GM18511 (cell line): ENCODE data around the gene DDR1.
"Not testable (repeated sequence)": the region's sequence is repeated elsewhere in the genome, so short reads cannot be mapped to it uniquely, and the experiment has no call there.

Experiments
- ATAC-seq: cut with Tn5 transposase; IDR thresholded peaks from one replicate; pipeline ENCODE4 v1.9.1; 2021; ENCODE audit warnings: mild to moderate bottlenecking, moderate library complexity; ENCODE audit not compliant: unreplicated experiment

DDR1 gene

GRCh38 chr6:30852459-30852858, 31.9 kb upstream of the DDR1 start:
- not testable (repeated sequence) for ATAC-seq

DNA sequence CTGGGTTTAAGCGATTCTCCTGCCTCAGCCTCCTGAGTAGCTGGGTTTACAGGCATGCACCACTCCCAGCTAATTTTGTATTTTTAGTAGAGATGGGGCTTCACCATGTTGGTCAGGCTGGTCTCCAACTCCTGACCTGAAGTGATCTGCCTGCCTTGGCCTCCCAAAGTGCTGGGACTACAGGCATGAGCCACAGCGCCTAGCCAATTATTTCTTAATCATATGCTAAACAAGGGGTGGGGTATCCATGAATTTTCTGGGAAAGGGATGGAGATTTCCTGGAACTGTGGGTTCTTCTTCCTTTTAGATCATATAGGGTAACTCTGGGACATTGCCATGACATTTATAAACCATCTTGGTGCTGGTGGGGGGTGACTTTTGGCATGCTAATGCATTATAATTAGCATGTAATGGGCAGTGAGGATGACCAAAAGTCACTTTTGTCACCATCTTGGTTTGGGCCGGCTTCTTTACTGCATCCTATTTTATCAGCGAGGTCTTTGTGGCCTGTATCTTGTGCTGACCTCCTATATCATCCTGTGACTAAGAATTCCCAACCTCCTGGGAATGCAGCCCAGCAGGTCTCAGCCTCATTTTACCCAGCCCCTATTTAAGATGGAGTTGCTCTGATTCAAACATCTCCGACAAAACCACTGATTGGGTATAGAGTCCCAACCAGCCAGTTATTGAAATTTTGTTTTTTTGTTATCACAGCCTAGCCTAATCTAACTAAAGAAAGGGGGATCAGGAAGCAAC, 29.9 kb upstream of the DDR1 start:
- no peak for ATAC-seq

GRCh38 chr6:30855429-30856075, 28.8 kb upstream of the DDR1 start:
- ATAC-seq: no peak

DNA sequence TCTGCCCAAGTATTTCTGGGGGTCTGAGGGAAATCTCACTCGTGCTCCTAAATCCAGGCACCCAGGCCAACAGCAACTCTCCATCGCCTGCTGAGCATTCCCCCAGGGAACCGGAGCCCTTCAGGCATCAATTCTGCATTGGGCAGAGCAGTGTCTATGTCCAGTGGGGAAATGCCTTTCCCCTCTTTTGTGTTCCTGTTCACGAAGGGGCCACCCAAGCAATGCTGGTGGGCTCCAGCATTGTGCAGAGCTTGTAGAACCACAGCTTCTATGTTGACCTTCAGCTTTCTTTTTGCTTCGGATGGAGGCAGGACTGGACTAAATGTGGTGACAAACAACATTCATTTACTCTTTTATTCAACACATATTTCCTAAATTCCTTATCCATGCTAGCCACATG, 27.2 kb upstream of the DDR1 start:
- no peak for ATAC-seq

DNA sequence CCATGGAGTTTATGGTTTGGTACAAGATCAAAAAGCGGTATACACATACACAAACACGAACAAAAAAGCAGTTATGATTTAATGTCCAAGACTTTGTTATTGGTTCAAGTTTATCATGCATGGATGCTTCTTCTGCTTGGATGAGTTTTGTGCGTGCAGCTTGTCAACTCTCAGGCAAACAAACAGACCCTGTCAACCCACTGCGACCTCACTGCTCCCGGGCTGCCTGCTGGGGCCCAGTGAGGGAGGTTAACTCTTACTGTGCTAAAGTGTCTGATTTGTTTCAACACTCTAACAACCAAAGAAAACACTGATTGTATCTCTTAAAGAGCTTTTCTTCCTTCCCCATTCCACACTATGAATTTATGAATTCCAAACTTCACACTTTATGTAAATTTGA, 26.8 kb upstream of the DDR1 start:
- ATAC-seq: no peak

DNA sequence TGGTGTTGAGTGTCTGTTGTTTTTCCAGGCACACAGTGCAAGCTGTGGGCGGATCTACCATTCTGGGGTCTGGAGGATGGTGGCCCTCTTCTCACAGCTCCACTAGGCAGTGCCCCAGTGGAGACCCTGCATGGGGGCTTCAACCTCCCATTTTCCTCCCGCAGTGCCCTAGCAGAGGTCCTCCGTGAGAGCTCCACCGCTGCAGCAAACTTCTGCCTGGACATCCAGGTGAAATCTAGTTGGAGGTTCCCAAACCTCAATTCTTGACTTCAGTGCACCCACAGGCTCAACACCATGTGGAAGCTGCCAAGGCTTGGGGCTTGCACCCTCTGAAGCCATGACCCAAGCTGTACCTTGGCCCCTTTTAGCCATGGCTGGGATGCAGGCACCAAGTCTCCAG, 24.6 kb upstream of the DDR1 start:
- not testable (repeated sequence) for ATAC-seq

DNA sequence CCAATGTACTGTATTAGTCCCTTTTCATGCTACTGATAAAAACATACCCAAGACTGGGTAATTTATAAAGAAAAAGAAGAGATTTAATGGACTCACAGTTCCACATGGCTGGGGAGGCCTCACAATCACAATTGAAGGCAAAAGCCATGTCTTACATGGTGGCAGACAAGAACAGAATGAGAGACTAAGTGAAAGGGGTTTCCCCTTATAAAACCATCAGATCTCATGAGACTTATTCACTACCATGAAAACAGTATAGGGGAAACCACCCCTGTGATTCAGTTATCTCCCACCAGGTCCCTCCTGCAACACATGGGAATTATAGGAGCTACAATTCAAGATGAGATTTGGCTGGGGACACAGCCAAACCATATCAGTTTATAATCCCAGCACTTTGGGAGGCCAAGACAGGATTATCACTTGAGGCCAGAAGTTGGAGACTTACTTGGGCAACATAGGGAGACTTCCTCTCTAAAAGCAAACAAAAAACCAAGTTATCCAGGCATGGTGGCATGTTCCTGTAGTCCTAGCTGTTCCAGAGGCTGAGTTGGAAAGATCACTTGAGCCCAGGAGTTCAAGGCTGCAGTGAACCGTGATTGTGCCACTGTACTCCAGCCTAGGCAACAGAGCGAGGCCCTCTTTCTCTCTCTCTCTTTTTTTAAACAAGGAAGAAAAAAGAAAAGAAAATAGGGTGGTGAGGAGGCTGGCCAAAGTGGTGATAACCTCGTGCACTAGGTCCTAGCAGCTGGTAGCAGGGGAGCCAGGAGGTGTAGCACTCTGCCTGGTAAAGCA, 22.9 kb upstream of the DDR1 start:
- ATAC-seq: no peak

DNA sequence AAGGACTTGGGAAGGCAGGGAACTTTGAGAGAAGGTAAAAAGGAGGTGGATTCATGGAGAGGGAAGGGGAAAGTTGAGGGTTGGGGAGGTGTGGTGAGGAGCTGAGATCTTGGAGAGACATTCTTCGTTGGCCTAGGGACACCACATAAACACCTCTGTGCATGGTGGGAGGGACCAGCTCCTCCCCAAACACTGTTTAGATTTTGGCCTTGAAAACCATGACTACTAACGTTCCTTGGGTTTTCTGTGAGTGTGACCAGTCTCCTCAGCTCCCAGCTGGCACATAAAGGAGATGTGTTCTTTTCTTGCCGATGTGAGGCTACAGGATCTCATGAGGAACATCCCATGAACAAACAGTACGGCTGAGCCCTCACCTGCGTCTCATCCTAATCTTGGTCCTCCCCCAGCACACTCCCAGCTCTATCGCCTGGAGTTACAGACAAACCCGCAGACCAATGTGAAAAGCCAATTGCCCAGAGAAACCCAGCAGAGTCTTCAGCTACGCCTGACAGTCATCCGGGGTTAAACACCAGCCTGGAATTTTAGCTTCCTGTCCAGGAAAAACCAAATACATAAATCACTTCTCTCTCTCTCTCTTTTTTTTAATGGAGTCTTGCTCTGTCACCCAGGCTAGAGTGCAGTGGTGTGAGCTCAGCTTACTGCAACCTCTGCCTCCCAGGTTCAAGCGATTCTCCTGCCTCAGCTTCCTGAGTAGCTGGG, 22.0 kb upstream of the DDR1 start:
- no peak for ATAC-seq

- no peak for ATAC-seq
Measured at GRCh38 chr6:30864325-30864724, 20.0 kb upstream of the DDR1 start.

DNA sequence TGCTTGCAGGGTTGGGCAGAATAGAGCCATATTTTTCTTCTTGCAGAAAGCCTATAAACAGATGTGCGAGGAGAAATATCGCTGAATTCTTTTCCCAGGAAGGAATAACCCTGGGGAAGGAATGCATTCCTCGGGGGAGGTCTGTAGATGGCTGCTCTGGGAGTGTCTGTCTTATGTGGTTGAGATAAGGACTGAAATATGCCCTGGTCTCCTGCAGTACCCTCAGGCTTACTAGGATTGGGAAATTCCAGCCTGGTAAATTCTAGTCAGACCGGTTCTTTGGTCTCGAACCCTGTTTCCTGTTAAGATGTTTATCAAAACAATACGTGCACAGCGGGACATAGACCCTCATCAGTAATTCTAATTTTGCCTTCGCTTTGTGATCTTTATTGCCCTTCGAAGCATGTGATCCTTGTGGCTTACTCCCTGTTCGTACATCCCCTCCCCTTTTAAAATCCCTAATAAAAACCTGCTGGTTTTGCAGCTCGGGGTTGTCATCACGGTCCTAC, 15.0 kb upstream of the DDR1 start:
- ATAC-seq: not testable (repeated sequence)

DNA sequence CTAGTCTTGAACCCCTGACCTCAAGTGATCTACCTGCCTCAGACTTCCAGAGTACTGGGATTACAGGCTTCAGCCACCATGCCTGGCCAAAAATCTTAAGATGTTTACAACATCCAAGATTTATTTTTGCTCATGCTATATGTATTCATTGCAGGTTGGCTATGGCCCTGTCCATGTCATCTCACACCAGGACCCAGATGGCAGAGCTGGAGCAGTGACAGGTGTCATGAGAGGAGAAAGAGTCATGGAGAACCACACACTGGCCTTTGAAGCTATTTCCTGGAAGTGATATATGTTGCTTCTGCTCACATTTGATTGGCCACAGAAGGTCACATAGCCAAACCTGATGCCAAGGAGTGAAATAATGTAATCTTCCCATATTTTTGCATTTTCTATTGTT, 13.8 kb upstream of the DDR1 start:
- no peak for ATAC-seq

- no peak for ATAC-seq
Measured at GRCh38 chr6:30871592-30872183, 12.6 kb upstream of the DDR1 start.

GRCh38 chr6:30873137-30873640, 11.1 kb upstream of the DDR1 start:
- ATAC-seq: no peak

DNA sequence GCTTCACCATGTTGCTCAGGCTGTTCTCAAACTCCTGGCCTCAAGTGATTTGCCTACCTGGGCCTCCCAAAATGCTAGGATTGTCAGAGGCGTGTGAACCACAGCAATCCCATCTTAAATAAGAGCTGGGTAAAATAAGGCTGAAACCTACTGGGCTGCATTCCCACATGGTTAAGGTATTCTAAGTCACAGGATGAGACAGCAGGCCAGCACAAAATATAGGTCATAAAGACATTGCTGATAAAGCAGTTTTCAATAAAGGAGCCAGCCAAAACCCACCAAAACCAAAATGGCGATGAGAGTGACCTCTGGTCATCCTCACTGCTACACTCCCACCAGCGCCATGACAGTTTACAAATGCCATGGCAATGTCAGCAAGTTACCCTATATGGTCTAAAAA, 10.5 kb upstream of the DDR1 start:
- not testable (repeated sequence) for ATAC-seq

DNA sequence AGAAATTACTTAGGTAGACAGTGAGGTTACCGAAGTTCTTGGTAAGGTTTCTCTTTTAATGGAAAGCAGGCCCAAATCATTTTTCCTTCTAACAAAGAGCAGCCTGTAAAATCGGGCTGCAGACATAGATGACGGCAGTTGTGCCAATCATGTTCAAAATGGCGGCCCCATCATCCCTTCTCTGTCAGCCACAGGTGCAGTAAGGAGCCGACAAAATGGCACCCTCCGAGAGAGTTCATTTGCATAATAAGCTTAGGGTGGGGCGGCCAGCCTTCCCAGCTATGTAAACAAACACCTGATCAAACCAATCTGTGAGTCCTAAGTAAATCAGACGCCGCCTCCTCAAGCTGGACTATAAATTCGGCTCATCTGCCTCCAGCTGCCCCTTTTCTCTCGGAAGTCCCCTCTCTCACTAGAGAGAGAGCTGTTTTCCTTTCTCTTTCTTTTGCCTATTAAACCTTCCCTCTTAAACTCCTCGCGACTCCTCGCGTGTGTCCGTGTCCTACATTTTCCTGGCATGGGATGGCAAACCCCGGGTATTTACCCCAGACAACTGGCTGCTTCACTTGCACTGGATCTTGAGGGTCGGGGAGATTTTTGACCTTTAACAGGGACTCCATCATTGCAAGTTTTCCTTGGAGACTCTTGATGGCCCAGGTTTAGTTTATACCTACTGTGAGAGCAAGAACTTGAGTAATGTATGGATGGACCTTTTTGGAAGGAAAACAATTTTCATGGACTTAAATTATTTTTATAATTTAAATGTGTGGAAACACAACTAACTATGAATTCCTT, 8.9 kb upstream of the DDR1 start:
- ATAC-seq: no peak

DNA sequence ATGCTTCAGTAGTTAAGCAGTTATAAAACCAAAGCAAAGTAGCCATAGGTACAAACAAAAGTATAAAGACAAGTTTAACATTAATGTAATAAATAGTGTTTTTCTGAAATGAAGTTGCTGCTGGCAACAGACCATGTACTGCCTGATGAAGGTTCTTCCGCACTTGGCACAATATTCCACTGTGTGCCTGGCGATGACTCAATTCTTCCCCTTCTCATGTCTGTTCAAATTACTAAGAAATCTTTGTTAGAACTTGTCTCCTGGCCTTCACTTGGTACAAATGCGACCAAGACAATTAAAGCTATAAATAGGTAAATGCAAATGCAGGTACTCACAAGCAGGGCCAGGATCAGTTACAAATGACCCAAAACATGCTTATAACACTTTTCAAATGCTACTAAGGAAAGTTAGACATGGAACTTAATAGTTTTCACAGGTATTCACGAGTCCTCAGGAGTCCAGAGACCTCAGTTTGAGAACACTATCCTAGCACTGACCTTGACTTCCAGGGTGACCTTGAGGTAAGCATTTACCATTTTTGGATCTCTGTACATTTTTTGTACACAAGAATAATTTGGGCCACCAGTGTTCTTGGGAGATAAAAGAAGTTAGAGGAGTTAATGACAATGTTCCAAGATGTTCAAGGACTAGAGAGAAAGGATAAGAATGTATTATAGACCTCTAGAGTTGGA, 8.1 kb upstream of the DDR1 start:
- ATAC-seq: no peak

DNA sequence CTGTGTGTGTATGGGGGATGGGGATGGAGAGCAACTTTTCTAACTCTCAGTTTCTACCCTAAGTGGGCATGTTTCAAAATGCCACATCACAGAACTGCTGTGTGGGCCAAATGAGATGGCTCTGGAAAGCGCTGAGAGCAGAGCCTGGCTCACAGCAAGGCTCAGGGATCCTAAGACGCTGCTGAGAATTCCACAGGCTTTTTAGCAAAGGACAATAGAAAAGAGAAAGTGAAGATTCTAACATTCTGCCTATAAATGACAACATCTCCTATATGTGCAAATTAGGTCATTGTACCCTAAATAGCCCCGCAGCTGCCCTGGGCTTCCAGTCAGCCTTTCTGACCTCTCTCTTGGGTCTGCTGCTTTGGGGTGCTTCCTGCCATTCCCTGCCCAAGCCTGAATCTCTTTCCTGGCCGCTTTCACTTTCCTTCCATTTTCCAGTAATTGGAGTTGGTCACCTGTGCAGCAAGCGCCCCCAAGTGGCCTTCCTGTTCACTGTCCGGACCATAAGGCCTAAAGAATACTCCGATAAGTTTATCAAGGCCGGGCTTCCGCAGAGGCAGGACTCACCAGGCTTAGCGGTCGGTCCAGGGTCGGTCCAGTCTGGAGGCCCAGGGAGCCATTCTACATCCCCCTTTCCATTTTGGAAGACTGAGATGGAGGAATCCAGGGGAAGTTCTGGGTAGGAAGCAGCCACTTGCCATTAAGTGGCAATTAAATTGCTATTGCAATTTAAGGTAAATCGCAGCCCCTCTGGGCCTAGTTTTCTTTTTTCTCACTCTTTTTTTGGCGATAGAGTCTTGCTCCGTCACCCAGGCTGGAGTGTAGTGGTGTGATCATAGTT, 6.7 kb upstream of the DDR1 start:
- ATAC-seq: no peak
